Kidney epithelial cell (primary cell): ENCODE measurements around the gene RHAG. TPM values are rescaled to one million over a fixed set of nuclear protein-coding genes. Genes with fewer than 3 reads are reported as not detected.

Experiments
- DNase-seq: peaks from one replicate; pipeline ENCODE4 v3.0.0-alpha.2; 2010; ENCODE audit warnings: low read depth
- H3K27me3 ChIP-seq: 2 replicates; pipeline ENCODE4 v1.6.0; 2011; ENCODE audit warnings: low read length; ENCODE audit not compliant: control insufficient read depth, insufficient read depth
- H3K36me3 ChIP-seq: 2 replicates; pipeline ENCODE4 v1.5.1; 2011; ENCODE audit warnings: low read length; ENCODE audit not compliant: control insufficient read depth, insufficient read depth
- H3K4me3 ChIP-seq: 2 replicates; pipeline ENCODE4 v1.5.1; 2011; ENCODE audit warnings: low read depth, mild to moderate bottlenecking, control low read depth, low read length
- total RNA-seq: library from RNA; depleted of rRNA; stranded (reverse); fragments of >200 nt; gene quantifications from 2 replicates; pipeline ENCODE4 v1.2.3, GENCODE V29; 2015
- TF ChIP-seq, protein P1 (sequence below): IDR thresholded peaks from 2 replicates; pipeline ENCODE4 v1.5.1; 2011; ENCODE audit warnings: mild to moderate bottlenecking, moderate library complexity, low read length, control low read depth, inconsistent platforms; ENCODE audit not compliant: insufficient read depth, poor library complexity, severe bottlenecking

The RHAG gene
- total RNA-seq, 1 donor from 2014 or later = not detected

DNA sequence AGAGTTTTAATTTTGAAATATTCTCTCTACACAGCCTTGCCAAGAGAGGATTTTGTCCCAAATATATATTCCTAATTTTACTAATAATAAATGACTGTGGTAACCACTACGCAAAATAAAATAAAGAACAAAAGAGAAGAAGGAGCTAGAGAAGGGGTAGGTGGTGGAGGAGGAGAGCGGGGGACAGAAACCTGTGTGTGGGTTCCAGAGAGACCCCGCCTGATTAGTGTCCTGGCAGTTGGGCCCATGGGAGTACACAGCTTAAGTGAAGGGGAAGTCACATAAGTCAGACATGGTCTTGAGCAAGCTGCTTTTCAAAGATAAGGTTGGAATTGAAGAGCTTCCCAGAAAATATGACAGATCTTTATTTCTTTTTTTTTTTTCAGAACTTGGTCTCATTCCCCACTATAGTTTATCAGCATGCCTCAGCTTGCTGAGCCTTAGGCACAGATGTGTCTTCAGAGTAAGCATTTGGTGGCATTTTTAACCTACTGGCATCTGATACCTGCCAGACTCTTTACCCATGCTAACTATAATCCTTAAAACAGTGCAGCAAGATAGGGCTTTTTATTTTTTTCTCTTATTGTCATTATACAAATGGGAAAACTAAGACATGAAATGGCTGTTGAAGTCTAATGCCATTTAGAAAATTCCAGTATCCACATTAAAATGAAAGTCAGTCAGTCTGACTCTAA lies 9.6 kb upstream of the RHAG start:
- TF ChIP-seq, protein P1, sequence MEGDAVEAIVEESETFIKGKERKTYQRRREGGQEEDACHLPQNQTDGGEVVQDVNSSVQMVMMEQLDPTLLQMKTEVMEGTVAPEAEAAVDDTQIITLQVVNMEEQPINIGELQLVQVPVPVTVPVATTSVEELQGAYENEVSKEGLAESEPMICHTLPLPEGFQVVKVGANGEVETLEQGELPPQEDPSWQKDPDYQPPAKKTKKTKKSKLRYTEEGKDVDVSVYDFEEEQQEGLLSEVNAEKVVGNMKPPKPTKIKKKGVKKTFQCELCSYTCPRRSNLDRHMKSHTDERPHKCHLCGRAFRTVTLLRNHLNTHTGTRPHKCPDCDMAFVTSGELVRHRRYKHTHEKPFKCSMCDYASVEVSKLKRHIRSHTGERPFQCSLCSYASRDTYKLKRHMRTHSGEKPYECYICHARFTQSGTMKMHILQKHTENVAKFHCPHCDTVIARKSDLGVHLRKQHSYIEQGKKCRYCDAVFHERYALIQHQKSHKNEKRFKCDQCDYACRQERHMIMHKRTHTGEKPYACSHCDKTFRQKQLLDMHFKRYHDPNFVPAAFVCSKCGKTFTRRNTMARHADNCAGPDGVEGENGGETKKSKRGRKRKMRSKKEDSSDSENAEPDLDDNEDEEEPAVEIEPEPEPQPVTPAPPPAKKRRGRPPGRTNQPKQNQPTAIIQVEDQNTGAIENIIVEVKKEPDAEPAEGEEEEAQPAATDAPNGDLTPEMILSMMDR = no peak
- Histone ChIP-seq H3K27me3 (no peaks in the 10 kb centered on the region), H3K4me3 (no peak overlapping the region), H3K36me3 (no peaks in the 10 kb centered on the region)
- no peak for DNase-seq

DNA sequence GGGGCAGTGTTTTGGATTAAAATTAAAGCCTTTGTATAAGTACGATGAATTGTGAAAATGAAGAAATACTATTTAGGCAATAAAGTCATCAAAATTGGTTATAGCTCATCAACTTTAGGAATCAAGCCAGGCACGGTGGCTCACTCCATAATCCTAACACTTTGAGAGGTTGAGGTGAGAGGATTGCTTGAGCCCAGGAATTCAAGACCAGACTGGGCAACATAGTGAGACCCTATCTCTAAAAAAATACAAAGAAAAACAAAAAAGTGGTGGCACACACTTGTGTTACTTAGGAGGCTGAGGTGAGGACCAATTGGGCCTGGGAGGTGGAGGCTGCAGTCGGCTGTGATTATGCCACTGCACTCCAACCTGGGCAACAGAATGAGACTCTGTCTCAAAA lies 8.5 kb upstream of the RHAG start:
- TF ChIP-seq, protein P1 = no peak
- no peaks in the 10 kb centered on the region for H3K27me3 ChIP-seq
- H3K36me3 ChIP-seq = no peaks in the 10 kb centered on the region
- no peak overlapping the region for H3K4me3 ChIP-seq
- no peak for DNase-seq

DNA sequence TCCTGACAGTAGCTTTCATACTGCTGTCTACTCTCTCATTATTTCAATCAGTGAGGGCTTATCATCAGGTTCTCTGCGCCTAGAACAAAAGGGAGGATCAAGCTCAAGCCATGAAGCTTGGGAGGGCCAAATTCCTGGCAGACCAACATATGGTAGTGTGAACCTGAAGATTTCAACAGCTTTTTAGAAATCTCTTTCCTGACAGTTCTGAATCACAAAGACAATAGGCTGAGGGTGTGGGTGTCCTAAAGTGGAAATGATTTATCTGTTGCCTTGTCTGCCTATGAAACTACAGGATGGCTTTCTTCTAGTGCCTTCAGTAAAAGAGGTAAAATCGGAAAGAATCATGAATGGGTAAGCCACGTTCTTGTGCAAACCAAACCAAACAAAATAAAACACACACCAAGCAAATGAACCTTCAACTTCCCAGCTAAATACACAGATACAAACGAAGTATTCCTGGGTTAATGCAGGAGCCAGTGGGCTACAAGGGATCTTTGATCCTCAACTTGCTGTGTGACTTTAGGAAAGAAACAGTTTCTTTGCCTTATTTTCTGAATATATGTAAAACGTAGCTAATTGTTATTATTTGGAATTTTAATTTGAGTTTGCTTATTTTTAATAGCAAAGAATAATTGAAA lies 2.7 kb upstream of the RHAG start:
- DNase-seq = no peak
- Histone ChIP-seq H3K4me3 (no peak overlapping the region), H3K27me3 (no peaks in the 10 kb centered on the region), H3K36me3 (no peaks in the 10 kb centered on the region)
- TF ChIP-seq, protein P1 = no peak

GRCh38 chr6:49637350-49637731 lies 702 bp upstream of the RHAG start:
- no peak for DNase-seq

GRCh38 chr6:49635978-49636712 lies 494 bp downstream of the RHAG start:
- no peaks in the 10 kb centered on the region for H3K36me3 ChIP-seq
- H3K27me3 ChIP-seq = no peaks in the 10 kb centered on the region
- TF ChIP-seq, protein P1 = no peak
- no peak for DNase-seq
- H3K4me3 ChIP-seq = no peak overlapping the region

More at GRCh38 chr6:49637350-49637731, 702 bp upstream of the RHAG start:
- H3K27me3 ChIP-seq = no peaks in the 10 kb centered on the region
- H3K4me3 ChIP-seq = no peak overlapping the region
- no peaks in the 10 kb centered on the region for H3K36me3 ChIP-seq
- TF ChIP-seq, protein P1 = no peak
